T-helper 2 cell treated with Interferon-gamma antibody and Interleukin-4, amounts not matched to agents 5 μg/mL and 100 μg/mL, for 36 hours (primary cell): Measurements from ENCODE around the gene ALX4.

ENCODE experiments used
- DNase-seq: peaks from one replicate; pipeline ENCODE4 v3.0.0; 2021; ENCODE audit warnings: low spot score
- H3K27ac Mint-ChIP-seq: one replicate; pipeline ENCODE4 v1.8.0; 2021; ENCODE audit warnings: mild to moderate bottlenecking, mixed read lengths
- H3K27me3 Mint-ChIP-seq: one replicate; pipeline ENCODE4 v1.8.0; 2021; ENCODE audit warnings: low read depth, mixed read lengths
- H3K36me3 Mint-ChIP-seq: one replicate; pipeline ENCODE4 v1.8.0; 2021; ENCODE audit warnings: low read depth, mixed read lengths
- H3K4me1 Mint-ChIP-seq: one replicate; pipeline ENCODE4 v1.8.0; 2021; ENCODE audit warnings: low read depth, mixed read lengths
- H3K4me3 Mint-ChIP-seq: one replicate; pipeline ENCODE4 v1.8.0; 2022; ENCODE audit warnings: mild to moderate bottlenecking, moderate library complexity, mixed read lengths
- H3K9me3 Mint-ChIP-seq: one replicate; pipeline ENCODE4 v1.8.0; 2021; ENCODE audit warnings: mixed read lengths

The ALX4 gene

DNA sequence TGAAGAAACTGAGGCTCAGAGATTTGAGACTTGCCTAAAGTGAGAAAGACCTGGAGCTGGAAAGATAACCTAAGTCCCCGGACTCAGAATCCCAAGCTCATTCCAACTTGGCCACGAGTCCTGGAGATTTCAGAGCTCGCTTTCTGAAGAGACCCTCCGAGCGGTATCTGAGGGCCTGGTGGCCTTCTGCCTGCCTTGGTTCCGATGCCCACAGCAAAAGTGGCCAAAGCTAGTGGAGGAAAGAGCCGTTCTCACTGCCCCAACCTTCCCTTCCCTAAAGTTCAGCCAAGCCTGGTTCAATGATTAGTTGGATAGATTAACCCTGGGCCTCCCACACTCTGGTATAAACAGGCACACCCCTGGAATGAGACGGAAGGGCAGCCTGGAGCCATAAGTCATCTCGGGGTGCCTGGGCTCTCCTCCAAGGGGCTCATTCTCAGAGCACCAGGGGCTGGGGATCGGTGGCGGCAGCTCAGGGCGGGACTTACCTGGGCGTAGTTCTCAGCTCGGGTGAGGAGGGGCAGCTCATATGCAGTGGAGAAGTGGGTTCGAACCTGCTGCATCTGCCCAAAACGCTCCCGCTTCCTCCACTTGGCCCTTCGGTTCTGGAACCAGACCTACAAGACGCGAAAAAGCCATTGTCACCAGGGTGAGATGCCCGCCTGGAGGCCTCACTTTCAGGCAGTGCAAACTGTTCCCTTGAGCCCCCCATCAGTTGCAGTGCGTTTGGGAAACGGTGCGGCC is 42.8 kb downstream of the ALX4 start:
- H3K27me3 Mint-ChIP-seq, result no peaks in the 10 kb centered on the region
- no peak overlapping the region for H3K27ac Mint-ChIP-seq
- no peaks in the 10 kb centered on the region for H3K9me3 Mint-ChIP-seq
- DNase-seq, result no peak
- no peaks in the 10 kb centered on the region for H3K4me1 Mint-ChIP-seq
- no peaks in the 10 kb centered on the region for H3K36me3 Mint-ChIP-seq
- no peak overlapping the region for H3K4me3 Mint-ChIP-seq

DNA sequence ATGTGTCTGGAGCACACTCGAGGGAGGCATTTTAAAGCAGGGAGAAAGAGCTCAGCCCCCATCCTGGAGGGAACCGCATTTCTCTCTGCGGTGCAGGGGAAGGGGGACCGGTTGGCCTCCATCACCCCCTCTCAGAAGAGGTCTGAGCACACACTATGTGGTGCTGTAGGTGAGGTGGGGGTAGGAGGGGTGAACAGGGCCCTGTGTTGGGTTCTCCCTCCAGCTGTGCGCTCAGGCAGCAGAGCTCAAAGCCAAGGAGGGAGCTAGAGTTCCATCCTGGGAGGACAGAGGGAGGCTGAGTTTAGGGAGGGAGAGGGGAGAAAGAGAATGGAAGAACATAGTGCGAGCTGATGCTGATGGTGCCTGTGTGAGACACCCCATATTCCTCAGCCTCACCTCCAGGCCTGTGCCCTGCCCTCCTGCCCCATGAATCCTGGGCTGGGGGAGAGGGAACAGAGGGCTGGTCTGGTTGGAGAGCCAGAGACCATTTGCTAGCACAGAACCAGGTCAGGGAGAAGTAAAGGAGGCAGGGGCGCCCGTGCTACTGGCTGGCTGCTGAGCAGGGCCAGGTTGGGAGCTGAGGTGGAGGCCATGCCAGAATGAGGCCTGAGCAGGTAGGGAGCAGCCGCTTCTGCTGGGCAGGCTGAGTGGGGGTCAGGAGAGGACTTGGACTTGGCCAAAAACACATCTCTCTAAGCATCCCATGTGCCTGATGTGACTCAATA is 43.7 kb downstream of the ALX4 start:
- H3K27me3 Mint-ChIP-seq, result no peaks in the 10 kb centered on the region
- no peaks in the 10 kb centered on the region for H3K36me3 Mint-ChIP-seq
- no peak overlapping the region for H3K4me3 Mint-ChIP-seq
- no peaks in the 10 kb centered on the region for H3K9me3 Mint-ChIP-seq
- H3K4me1 Mint-ChIP-seq, result no peaks in the 10 kb centered on the region
- no peak overlapping the region for H3K27ac Mint-ChIP-seq
- DNase-seq, result no peak

DNA sequence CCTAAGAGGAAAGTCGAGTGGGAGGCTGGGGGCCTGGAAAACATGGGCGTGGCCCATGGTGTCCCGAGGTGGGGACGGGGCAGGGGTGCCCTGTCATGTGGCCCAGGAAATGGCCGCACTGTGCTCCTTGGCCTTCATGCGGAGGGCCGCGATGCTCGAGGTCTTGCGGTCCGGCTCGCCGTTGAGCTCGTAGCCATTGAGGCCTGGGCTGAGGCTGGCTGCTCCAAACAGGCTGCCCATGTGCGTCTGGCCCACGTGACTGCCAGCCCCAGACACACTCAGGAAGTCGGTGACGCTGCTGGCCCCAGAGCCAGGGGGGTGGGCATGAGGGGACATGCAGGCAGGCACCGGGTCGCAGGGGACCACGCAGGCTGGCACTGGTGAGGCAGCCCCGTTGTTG is 45.2 kb downstream of the ALX4 start:
- no peaks in the 10 kb centered on the region for H3K4me1 Mint-ChIP-seq
- H3K27ac Mint-ChIP-seq, result no peak overlapping the region
- H3K9me3 Mint-ChIP-seq, result no peaks in the 10 kb centered on the region
- H3K36me3 Mint-ChIP-seq, result no peaks in the 10 kb centered on the region
- no peak for DNase-seq
- H3K27me3 Mint-ChIP-seq, result no peaks in the 10 kb centered on the region
- H3K4me3 Mint-ChIP-seq, result no peak overlapping the region

DNA sequence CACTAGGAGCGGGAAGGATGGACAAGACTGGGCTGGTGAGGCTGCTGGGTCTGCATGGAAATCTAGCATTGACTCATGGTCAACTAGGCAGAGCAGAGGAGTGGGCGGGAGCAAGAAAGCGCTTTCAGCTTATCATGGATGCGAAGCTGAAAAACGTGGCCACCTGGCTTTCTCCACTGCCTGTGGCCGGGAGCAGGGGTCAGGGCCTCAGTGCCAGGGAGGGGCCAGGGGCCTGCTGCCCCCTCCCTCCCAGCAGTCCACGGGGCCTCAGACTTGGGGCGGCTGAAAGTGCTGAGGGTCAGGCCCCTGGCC is 45.5 kb downstream of the ALX4 start:
- DNase-seq, result no peak
- Mint-ChIP-seq H3K4me3 (no peak overlapping the region), H3K4me1 (no peaks in the 10 kb centered on the region), H3K36me3 (no peaks in the 10 kb centered on the region), H3K27ac (no peak overlapping the region), H3K27me3 (no peaks in the 10 kb centered on the region), H3K9me3 (no peaks in the 10 kb centered on the region)

DNA sequence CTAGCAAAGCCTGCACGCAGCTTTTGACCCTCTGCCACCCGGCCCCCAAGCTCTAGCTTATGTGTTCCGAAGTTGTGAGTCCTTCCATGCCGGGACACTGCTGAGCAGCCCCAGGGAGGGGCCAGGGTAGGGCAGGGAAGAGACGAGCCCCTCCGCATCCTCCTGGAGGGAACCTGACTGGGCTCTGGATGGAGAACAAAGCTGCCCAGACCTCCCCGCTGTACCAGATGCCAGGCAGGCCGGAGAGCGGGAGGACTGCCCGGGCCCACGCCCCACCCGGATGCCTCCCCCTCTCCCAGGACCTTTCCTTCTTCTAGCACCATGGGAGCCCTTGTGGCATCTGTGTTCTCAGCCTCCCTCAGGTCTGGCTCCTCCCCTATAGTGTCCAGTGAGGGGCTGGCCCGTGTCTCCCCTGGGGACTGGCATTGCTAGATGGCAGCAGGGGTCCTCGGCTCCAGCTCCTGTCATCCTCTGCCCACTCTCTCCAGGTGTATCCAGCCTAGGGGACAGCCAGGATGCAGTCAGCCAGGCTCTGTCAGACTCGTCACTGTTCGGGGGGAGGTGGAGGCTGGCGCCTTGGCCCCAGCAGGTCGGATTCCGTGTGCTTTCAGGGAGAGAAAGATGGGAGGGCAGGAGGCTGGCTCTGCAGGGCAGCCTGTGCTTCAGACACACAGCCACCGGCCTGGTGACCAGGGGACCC is 46.1 kb downstream of the ALX4 start:
- Mint-ChIP-seq H3K36me3 (no peaks in the 10 kb centered on the region), H3K27ac (no peak overlapping the region), H3K4me3 (no peak overlapping the region), H3K27me3 (no peaks in the 10 kb centered on the region), H3K9me3 (no peaks in the 10 kb centered on the region), H3K4me1 (peaks cover 4% of the 10 kb centered on the region)
- DNase-seq, result no peak

GRCh38 chr11:44261800-44262591 is 47.9 kb downstream of the ALX4 start:
- Mint-ChIP-seq H3K4me3 (no peak overlapping the region), H3K4me1 (peaks cover 17% of the 10 kb centered on the region), H3K27ac (no peak overlapping the region), H3K36me3 (no peaks in the 10 kb centered on the region), H3K27me3 (no peaks in the 10 kb centered on the region), H3K9me3 (no peaks in the 10 kb centered on the region)
- DNase-seq, result no peak

GRCh38 chr11:44260081-44260480 is 49.9 kb downstream of the ALX4 start:
- H3K4me1 Mint-ChIP-seq, result peaks cover 24% of the 10 kb centered on the region
- H3K27ac Mint-ChIP-seq, result no peak overlapping the region
- no peak overlapping the region for H3K4me3 Mint-ChIP-seq
- DNase-seq, result no peak
- H3K27me3 Mint-ChIP-seq, result no peaks in the 10 kb centered on the region
- H3K9me3 Mint-ChIP-seq, result no peaks in the 10 kb centered on the region
- H3K36me3 Mint-ChIP-seq, result no peaks in the 10 kb centered on the region

- Mint-ChIP-seq H3K4me1 (peaks cover 24% of the 10 kb centered on the region), H3K9me3 (peaks cover 2% of the 10 kb centered on the region), H3K4me3 (no peak overlapping the region), H3K27ac (no peak overlapping the region), H3K27me3 (no peaks in the 10 kb centered on the region), H3K36me3 (peaks cover under 1% of the 10 kb centered on the region)
- DNase-seq, result no peak
Observed at GRCh38 chr11:44258839-44259420, 51.0 kb downstream of the ALX4 start.

DNA sequence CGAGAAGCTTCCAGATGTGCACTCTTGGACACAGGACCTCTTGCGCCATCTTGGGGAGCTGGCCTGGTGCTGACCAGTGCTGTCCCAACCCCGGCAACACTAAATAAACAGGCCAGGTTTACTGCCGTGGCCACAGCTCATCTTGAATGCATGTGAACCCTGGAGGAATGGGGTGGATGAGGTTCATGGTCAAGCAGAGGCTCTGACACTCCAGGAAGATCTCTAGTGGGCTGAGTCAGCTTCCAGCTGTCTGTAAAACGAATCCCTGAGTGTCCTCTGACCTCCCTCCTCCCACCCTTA is 51.8 kb downstream of the ALX4 start:
- H3K4me3 Mint-ChIP-seq, result no peak overlapping the region

GRCh38 chr11:44257338-44258189 is 52.4 kb downstream of the ALX4 start:
- Mint-ChIP-seq H3K27me3 (no peaks in the 10 kb centered on the region), H3K4me1 (peaks cover 24% of the 10 kb centered on the region), H3K36me3 (peaks cover 9% of the 10 kb centered on the region), H3K9me3 (peaks cover 16% of the 10 kb centered on the region), H3K4me3 (peak overlapping the region; percentile 55), H3K27ac (peak overlapping the region; percentile 81)
- DNase-seq, result no peak

More for the DNA sequence above, 51.8 kb downstream of the ALX4 start:
- Mint-ChIP-seq H3K27me3 (no peaks in the 10 kb centered on the region), H3K36me3 (peaks cover 3% of the 10 kb centered on the region), H3K4me1 (peaks cover 24% of the 10 kb centered on the region), H3K9me3 (peaks cover 10% of the 10 kb centered on the region), H3K27ac (no peak overlapping the region)
- no peak for DNase-seq

DNA sequence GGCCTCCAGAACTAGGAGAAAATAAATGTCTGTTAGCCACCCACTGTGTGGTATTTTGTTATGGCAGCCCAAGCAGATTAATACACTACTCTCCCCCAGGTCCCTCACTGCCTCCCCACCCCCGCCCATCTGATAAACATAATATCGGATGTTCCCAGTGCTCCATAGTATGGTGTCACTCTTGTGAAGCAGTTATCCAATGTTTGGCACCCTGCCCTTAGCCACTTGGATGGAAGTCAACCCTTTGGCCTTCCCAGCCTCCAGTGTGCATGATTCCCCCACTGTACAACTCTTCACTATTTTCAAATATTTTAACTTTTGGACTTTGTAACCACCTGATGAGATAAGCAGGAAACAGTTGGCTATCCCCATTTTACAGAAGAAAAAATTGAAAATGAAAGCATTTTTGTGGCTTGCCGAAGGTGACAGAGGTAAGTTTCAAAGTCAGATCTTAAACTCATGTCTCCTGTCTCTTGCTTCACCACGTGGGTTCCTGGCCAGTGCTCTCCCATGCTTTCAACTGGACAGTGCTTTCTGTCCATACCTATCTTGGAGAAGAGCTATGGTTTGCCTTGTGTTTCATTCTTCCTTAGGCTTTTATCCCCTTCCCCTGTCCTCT is 53.2 kb downstream of the ALX4 start:
- peak overlapping the region; percentile 55 for H3K4me3 Mint-ChIP-seq

DNA sequence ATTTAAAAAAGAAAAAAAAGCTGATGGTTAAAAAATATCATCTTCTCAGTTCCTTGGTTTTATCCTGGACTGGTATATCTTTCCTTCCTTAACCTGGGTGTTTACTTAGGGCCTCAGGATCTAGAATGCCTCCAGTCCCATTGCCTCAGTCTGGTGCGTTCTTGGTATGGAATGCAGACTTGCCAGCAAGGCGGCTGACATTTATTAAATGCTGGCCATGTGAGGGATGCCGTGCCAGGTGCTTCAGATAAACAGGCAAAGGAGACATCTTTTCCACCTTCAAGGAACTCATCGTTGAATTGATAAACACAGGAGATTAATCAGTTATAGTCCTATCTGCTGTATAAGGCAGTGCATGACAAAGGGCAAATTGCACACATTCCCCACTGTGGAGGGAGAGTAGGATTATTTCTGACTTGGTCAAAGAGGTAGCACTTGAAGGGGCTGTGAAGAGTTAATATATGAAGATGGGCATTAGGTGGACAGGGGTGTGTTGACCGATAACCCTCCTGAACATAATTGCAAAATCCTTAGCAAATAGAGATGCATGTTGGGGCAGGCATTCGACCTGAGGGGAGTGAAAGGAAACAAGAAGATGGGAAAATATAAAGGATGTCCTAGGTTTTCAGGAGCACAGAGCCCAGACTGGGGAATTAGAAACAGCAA is 54.4 kb downstream of the ALX4 start:
- Mint-ChIP-seq H3K4me3 (no peak overlapping the region), H3K4me1 (peaks cover 24% of the 10 kb centered on the region), H3K27ac (no peak overlapping the region), H3K36me3 (peaks cover 25% of the 10 kb centered on the region), H3K27me3 (no peaks in the 10 kb centered on the region), H3K9me3 (peaks cover 36% of the 10 kb centered on the region)
- no peak for DNase-seq

More for the DNA sequence above, 53.2 kb downstream of the ALX4 start:
- Mint-ChIP-seq H3K9me3 (peaks cover 24% of the 10 kb centered on the region), H3K4me1 (peaks cover 24% of the 10 kb centered on the region), H3K36me3 (peaks cover 17% of the 10 kb centered on the region), H3K27me3 (no peaks in the 10 kb centered on the region), H3K27ac (peak overlapping the region; percentile 81)
- DNase-seq, result no peak
